ENCODE data around the gene WWC2.
"Not testable (repeated sequence)": the region's sequence is repeated elsewhere in the genome, so short reads cannot be mapped to it uniquely, and the experiment has no call there.

The WWC2 gene

GRCh38 chr4:183321516-183321915, 222.5 kb downstream of the WWC2 start:
- Histone ChIP-seq H3K9me3 (ENCODE audit: control insufficient read depth, insufficient read depth, low read length) (no peaks in the 10 kb centered on the region), H3K36me3 (ENCODE audit: insufficient read depth, low read length) (no peaks in the 10 kb centered on the region), H3K9ac (ENCODE audit: low read depth, low read length) (no peak overlapping the region), H3K4me1 (ENCODE audit: insufficient read depth, low read length) (no peaks in the 10 kb centered on the region)

GRCh38 chr4:183322326-183322725, 223.3 kb downstream of the WWC2 start, which contains the start of gene CLDN24:
CLDN24 (minus strand) TSS chr4:183322426; CDS start chr4:183322426, 0 bp downstream.
- no peak within 1 kb of the TSS for H3K9ac ChIP-seq (ENCODE audit: low read depth, low read length)
- no peaks in the 10 kb centered on the region for H3K4me1 ChIP-seq (ENCODE audit: insufficient read depth, low read length)
- H3K36me3 ChIP-seq (ENCODE audit: insufficient read depth, low read length): no peaks in the 10 kb centered on the region
- no peaks in the 10 kb centered on the region; the same call in 1 of the 2 replicates for H3K9me3 ChIP-seq (ENCODE audit: control insufficient read depth, insufficient read depth, low read length)

- no peaks in the 10 kb centered on the region for H3K4me1 ChIP-seq (ENCODE audit: insufficient read depth, low read length)
- no peaks in the 10 kb centered on the region for H3K36me3 ChIP-seq (ENCODE audit: insufficient read depth, low read length)
- no peak overlapping the region for H3K9ac ChIP-seq (ENCODE audit: low read depth, low read length)
- no peaks in the 10 kb centered on the region; the same call in 1 of the 2 replicates for H3K9me3 ChIP-seq (ENCODE audit: control insufficient read depth, insufficient read depth, low read length)
Observed at GRCh38 chr4:183323295-183323694, 224.2 kb downstream of the WWC2 start.

DNA sequence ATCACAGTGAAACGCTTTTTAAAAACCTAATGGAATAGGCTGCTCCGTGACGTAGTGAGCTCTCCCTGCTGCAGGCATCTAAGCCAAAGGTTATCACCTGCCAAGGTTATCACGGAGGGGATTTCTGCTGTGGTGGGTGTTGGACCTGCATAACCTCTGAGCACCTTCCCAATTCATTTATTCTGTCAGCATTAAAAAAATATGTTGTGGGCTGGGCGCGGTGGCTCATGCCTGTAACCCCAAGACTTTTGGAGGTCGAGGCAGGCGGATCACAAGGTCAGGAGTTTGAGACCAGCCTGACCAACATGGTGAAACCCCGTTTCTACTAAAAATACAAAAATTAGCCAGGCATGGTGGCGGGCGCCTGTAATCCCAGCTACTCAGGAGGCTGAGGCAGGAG, 225.0 kb downstream of the WWC2 start:
- H3K36me3 ChIP-seq (ENCODE audit: insufficient read depth, low read length); H3K9me3 ChIP-seq (ENCODE audit: control insufficient read depth, insufficient read depth, low read length); H3K4me1 ChIP-seq (ENCODE audit: insufficient read depth, low read length); H3K9ac ChIP-seq (ENCODE audit: low read depth, low read length): not testable (repeated sequence)

- no peaks in the 10 kb centered on the region for H3K36me3 ChIP-seq (ENCODE audit: insufficient read depth, low read length)
- no peaks in the 10 kb centered on the region for H3K4me1 ChIP-seq (ENCODE audit: insufficient read depth, low read length)
- no peaks in the 10 kb centered on the region; the same call in 1 of the 2 replicates for H3K9me3 ChIP-seq (ENCODE audit: control insufficient read depth, insufficient read depth, low read length)
- H3K9ac ChIP-seq (ENCODE audit: low read depth, low read length): no peak overlapping the region
Observed at GRCh38 chr4:183324619-183325018, 225.6 kb downstream of the WWC2 start.

DNA sequence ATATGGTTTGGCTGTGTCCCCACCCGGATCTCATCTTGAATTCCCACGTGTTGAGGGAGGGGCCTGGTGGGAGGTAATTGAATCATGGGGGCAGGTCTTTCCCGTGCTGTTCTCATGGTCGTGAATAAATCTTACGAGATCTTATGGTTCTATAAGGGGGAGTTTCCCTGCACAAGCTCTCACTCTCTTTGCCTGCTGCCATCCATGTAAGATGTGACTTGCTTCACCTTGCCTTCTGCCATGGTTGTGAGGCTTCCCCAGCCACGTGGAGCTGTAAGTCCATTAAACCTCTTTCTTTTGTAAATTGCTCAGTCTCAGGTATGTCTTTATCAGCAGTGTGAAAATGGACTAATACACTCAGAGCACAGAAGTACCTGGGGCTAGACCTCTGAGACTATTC, 227.3 kb downstream of the WWC2 start:
- H3K36me3 ChIP-seq (ENCODE audit: insufficient read depth, low read length); H3K9ac ChIP-seq (ENCODE audit: low read depth, low read length); H3K9me3 ChIP-seq (ENCODE audit: control insufficient read depth, insufficient read depth, low read length); H3K4me1 ChIP-seq (ENCODE audit: insufficient read depth, low read length): not testable (repeated sequence)

GRCh38 chr4:183326853-183327252, 227.8 kb downstream of the WWC2 start:
- Histone ChIP-seq H3K4me1 (ENCODE audit: insufficient read depth, low read length) (no peaks in the 10 kb centered on the region), H3K9me3 (ENCODE audit: control insufficient read depth, insufficient read depth, low read length) (no peaks in the 10 kb centered on the region; the same call in 1 of the 2 replicates), H3K9ac (ENCODE audit: low read depth, low read length) (no peak overlapping the region), H3K36me3 (ENCODE audit: insufficient read depth, low read length) (no peaks in the 10 kb centered on the region)

DNA sequence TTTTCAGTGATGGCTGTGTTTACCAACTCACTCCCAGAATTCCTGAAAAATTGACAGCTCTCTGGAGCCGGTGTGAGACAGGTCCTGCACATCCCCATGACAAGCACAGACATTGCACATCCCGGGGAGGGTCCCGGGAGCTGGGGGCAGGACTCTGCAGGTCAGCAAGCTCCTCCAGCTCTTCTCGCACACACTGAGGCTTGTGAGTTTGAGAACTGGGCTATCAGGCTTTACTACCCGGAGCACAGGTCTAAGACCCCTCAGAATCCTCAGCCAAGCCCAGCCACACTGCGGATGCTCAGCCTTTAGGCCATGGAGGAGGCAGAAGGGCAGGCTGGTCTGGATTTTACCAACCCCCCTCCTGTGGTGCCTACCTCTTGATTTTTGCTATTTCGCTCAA, 228.8 kb downstream of the WWC2 start:
- H3K9ac ChIP-seq (ENCODE audit: low read depth, low read length): no peak overlapping the region
- no peaks in the 10 kb centered on the region for H3K36me3 ChIP-seq (ENCODE audit: insufficient read depth, low read length)
- H3K4me1 ChIP-seq (ENCODE audit: insufficient read depth, low read length): no peaks in the 10 kb centered on the region
- no peaks in the 10 kb centered on the region; the same call in 1 of the 2 replicates for H3K9me3 ChIP-seq (ENCODE audit: control insufficient read depth, insufficient read depth, low read length)

DNA sequence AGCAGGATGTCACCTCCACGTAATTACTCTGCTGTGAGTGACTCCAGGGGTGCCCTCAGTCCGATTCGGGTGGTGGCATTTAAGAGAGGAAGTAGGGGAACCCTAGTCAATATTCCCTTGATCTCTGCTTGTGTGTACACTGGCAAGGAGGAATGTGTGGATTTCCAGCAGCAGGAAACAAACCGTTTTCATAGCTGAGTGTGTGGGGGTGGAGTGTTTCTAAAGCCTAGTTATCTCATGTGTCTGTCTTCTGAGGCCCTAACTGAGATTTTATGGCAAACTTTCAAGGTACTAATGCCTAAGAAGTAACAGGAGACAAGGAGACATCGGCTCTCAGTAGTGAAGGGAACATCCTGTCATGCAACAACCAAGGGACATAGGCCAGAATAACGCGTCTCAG, 229.8 kb downstream of the WWC2 start:
- H3K4me1 ChIP-seq (ENCODE audit: insufficient read depth, low read length): no peaks in the 10 kb centered on the region
- no peaks in the 10 kb centered on the region for H3K36me3 ChIP-seq (ENCODE audit: insufficient read depth, low read length)
- H3K9me3 ChIP-seq (ENCODE audit: control insufficient read depth, insufficient read depth, low read length): no peaks in the 10 kb centered on the region; the same call in 1 of the 2 replicates
- H3K9ac ChIP-seq (ENCODE audit: low read depth, low read length): no peak overlapping the region

- Histone ChIP-seq H3K9me3 (ENCODE audit: control insufficient read depth, insufficient read depth, low read length) (no peaks in the 10 kb centered on the region; the same call in 1 of the 2 replicates), H3K36me3 (ENCODE audit: insufficient read depth, low read length) (no peaks in the 10 kb centered on the region), H3K4me1 (ENCODE audit: insufficient read depth, low read length) (no peaks in the 10 kb centered on the region), H3K9ac (ENCODE audit: low read depth, low read length) (no peak overlapping the region)
Observed at GRCh38 chr4:183329244-183329643, 230.2 kb downstream of the WWC2 start.

GRCh38 chr4:183329954-183330742, 231.1 kb downstream of the WWC2 start:
- H3K4me1 ChIP-seq (ENCODE audit: insufficient read depth, low read length): no peaks in the 10 kb centered on the region
- H3K9ac ChIP-seq (ENCODE audit: low read depth, low read length): no peak overlapping the region
- H3K9me3 ChIP-seq (ENCODE audit: control insufficient read depth, insufficient read depth, low read length): no peaks in the 10 kb centered on the region; the same call in 1 of the 2 replicates
- H3K36me3 ChIP-seq (ENCODE audit: insufficient read depth, low read length): no peaks in the 10 kb centered on the region

- H3K9me3 ChIP-seq (ENCODE audit: control insufficient read depth, insufficient read depth, low read length): no peaks in the 10 kb centered on the region; the same call in 1 of the 2 replicates
- no peaks in the 10 kb centered on the region for H3K36me3 ChIP-seq (ENCODE audit: insufficient read depth, low read length)
- no peaks in the 10 kb centered on the region for H3K4me1 ChIP-seq (ENCODE audit: insufficient read depth, low read length)
- H3K9ac ChIP-seq (ENCODE audit: low read depth, low read length): no peak overlapping the region
Observed at GRCh38 chr4:183330841-183331240, 231.8 kb downstream of the WWC2 start.

DNA sequence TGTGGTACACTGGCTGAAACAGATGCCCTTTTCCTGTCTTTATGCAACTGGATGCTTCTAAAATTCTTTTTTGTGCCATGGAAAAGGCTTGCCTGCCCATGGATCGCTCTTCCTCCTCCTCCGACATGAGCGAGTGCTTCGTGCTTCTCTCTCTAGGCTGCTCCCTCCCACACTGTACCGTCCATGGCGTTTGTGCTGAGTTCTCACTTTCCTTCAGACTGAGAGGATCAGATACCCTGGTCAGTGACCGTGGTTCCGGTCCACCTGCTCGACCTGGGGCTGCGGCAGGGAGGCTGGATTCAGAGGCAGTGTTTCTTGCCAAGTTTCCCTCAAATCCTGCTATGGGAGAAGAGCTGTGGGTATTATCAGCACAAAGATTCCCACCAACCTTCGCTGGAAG, 233.4 kb downstream of the WWC2 start:
- Histone ChIP-seq H3K36me3 (ENCODE audit: insufficient read depth, low read length) (no peaks in the 10 kb centered on the region), H3K4me1 (ENCODE audit: insufficient read depth, low read length) (no peaks in the 10 kb centered on the region), H3K9ac (ENCODE audit: low read depth, low read length) (no peak overlapping the region), H3K9me3 (ENCODE audit: control insufficient read depth, insufficient read depth, low read length) (no peaks in the 10 kb centered on the region)

- Histone ChIP-seq H3K4me1 (ENCODE audit: insufficient read depth, low read length) (no peaks in the 10 kb centered on the region), H3K9me3 (ENCODE audit: control insufficient read depth, insufficient read depth, low read length) (no peaks in the 10 kb centered on the region), H3K9ac (ENCODE audit: low read depth, low read length) (no peak overlapping the region), H3K36me3 (ENCODE audit: insufficient read depth, low read length) (no peaks in the 10 kb centered on the region)
Observed at GRCh38 chr4:183333202-183333601, 234.1 kb downstream of the WWC2 start.

GRCh38 chr4:183333983-183334382, 234.9 kb downstream of the WWC2 start:
- no peak overlapping the region for H3K9ac ChIP-seq (ENCODE audit: low read depth, low read length)

More at GRCh38 chr4:183333983-183334382, 234.9 kb downstream of the WWC2 start:
- no peaks in the 10 kb centered on the region for H3K9me3 ChIP-seq (ENCODE audit: control insufficient read depth, insufficient read depth, low read length)
- H3K4me1 ChIP-seq (ENCODE audit: insufficient read depth, low read length): no peaks in the 10 kb centered on the region
- no peaks in the 10 kb centered on the region for H3K36me3 ChIP-seq (ENCODE audit: insufficient read depth, low read length)
